HUES64 (cell line): ENCODE measurements around the gene ITGB5. TPM values are rescaled to one million over a fixed set of nuclear protein-coding genes. Genes with fewer than 3 reads are reported as not detected.

Experiments
- H3K27ac ChIP-seq: 2 replicates; pipeline ENCODE4 v1.7.0; 2013; ENCODE audit warnings: low read depth, low read length, inconsistent platforms
- H3K27me3 ChIP-seq: 2 replicates; pipeline ENCODE4 v1.6.1; 2013; ENCODE audit warnings: mild to moderate bottlenecking, low read length; ENCODE audit not compliant: insufficient read depth
- H3K36me3 ChIP-seq: 2 replicates; pipeline ENCODE4 v1.6.1; 2013; ENCODE audit warnings: mild to moderate bottlenecking, low read length; ENCODE audit not compliant: insufficient read depth
- H3K4me1 ChIP-seq: 2 replicates; pipeline ENCODE4 v1.6.1; 2013; ENCODE audit warnings: mild to moderate bottlenecking, low read length, moderate library complexity; ENCODE audit not compliant: insufficient read depth
- H3K4me3 ChIP-seq: 2 replicates; pipeline ENCODE4 v1.5.1; 2013; ENCODE audit warnings: mild to moderate bottlenecking, low read length, moderate library complexity
- H3K9ac ChIP-seq: 2 replicates; pipeline ENCODE4 v1.6.1; 2013; ENCODE audit warnings: mild to moderate bottlenecking, low read depth, low read length
- H3K9me3 ChIP-seq: 2 replicates; pipeline ENCODE4 v1.6.1; 2013; ENCODE audit warnings: low read depth, low read length; ENCODE audit not compliant: insufficient read depth
- WGBS: fragments of 150-250, 120-280 bp; methylation state at CpG from one replicate; pipeline ENCODE4 v1.1.7; 2013; ENCODE audit warnings: missing lambda C conversion rate; 5-methylcytosine and 5-hydroxymethylcytosine counted together
- polyA plus RNA-seq, 2 experiments: library from polyadenylated mRNA; stranded (reverse); fragments of 50-300 nt; gene quantifications; one replicate each; pipeline ENCODE4 v1.2.3, GENCODE V29; 2013

Gene ITGB5
- polyA plus RNA-seq (2013, experiment 1 of 2), result 99.8 TPM
- 111 TPM for polyA plus RNA-seq (2013, experiment 2 of 2)

GRCh38 chr3:124887177-124887931 is at the start of gene ITGB5:
ITGB5 (minus strand) TSS chr3:124887365; CDS start chr3:124887000, 365 bp downstream.
- peaks cover 55% of the 10 kb centered on the region for H3K4me1 ChIP-seq
- no peaks in the 10 kb centered on the region for H3K27me3 ChIP-seq
- no peaks in the 10 kb centered on the region for H3K9me3 ChIP-seq
- 2% methylated on average over 77 of the region's 78 CpGs for WGBS
- peak within 1 kb of the TSS; percentile 86 for H3K27ac ChIP-seq
- peak within 1 kb of the TSS; percentile 81 for H3K4me3 ChIP-seq
- no peaks in the 10 kb centered on the region; the same call in 1 of the 2 replicates for H3K36me3 ChIP-seq
- H3K9ac ChIP-seq, result peak within 1 kb of the TSS; percentile 90

GRCh38 chr3:124935794-124936542 is 48.8 kb upstream of the ITGB5 start:
- Histone ChIP-seq H3K36me3 (no peaks in the 10 kb centered on the region), H3K9me3 (no peaks in the 10 kb centered on the region), H3K9ac (no peak overlapping the region), H3K4me1 (no peaks in the 10 kb centered on the region), H3K27me3 (no peaks in the 10 kb centered on the region), H3K4me3 (no peak overlapping the region), H3K27ac (no peak overlapping the region)
- WGBS, result 91% methylated on average over 4 of the region's 5 CpGs

GRCh38 chr3:124935264-124935663 is 48.1 kb upstream of the ITGB5 start:
- no peaks in the 10 kb centered on the region for H3K36me3 ChIP-seq
- H3K4me1 ChIP-seq, result no peaks in the 10 kb centered on the region
- no peak overlapping the region for H3K4me3 ChIP-seq
- H3K9ac ChIP-seq, result no peak overlapping the region
- no peaks in the 10 kb centered on the region for H3K9me3 ChIP-seq
- H3K27ac ChIP-seq, result no peak overlapping the region
- no peaks in the 10 kb centered on the region for H3K27me3 ChIP-seq

- Histone ChIP-seq H3K27me3 (no peaks in the 10 kb centered on the region), H3K4me3 (no peak within 1 kb of the TSS), H3K9me3 (no peaks in the 10 kb centered on the region), H3K9ac (no peak within 1 kb of the TSS), H3K4me1 (no peaks in the 10 kb centered on the region), H3K36me3 (no peaks in the 10 kb centered on the region), H3K27ac (no peak within 1 kb of the TSS)
- WGBS, result 96% methylated on average over 5 of the region's 5 CpGs
These were observed 47.4 kb upstream of the ITGB5 start, which contains the start of gene MUC13 for GRCh38 chr3:124934577-124934976. MUC13 (minus strand) TSS chr3:124934751; CDS start chr3:124934712, 39 bp downstream.

- Histone ChIP-seq H3K36me3 (no peaks in the 10 kb centered on the region), H3K4me1 (no peaks in the 10 kb centered on the region), H3K4me3 (no peak overlapping the region), H3K9me3 (no peaks in the 10 kb centered on the region), H3K27me3 (no peaks in the 10 kb centered on the region), H3K27ac (no peak overlapping the region), H3K9ac (no peak overlapping the region)
- 48% methylated on average over 4 of the region's 4 CpGs for WGBS
These were observed 41.4 kb upstream of the ITGB5 start for GRCh38 chr3:124928333-124929202.

- no peaks in the 10 kb centered on the region for H3K36me3 ChIP-seq
- WGBS, result 95% methylated on average over 2 of the region's 2 CpGs
- no peak overlapping the region for H3K4me3 ChIP-seq
- no peak overlapping the region for H3K9ac ChIP-seq
- H3K27ac ChIP-seq, result no peak overlapping the region
- H3K27me3 ChIP-seq, result no peaks in the 10 kb centered on the region
- no peaks in the 10 kb centered on the region for H3K4me1 ChIP-seq
- no peaks in the 10 kb centered on the region for H3K9me3 ChIP-seq
These were observed 40.4 kb upstream of the ITGB5 start for GRCh38 chr3:124927574-124928045.

- WGBS, result 89% methylated on average over 4 of the region's 4 CpGs
These were observed 39.4 kb upstream of the ITGB5 start for GRCh38 chr3:124926426-124927101.

GRCh38 chr3:124924741-124925140 is 37.6 kb upstream of the ITGB5 start:
- Histone ChIP-seq H3K9ac (no peak overlapping the region), H3K36me3 (no peaks in the 10 kb centered on the region), H3K9me3 (no peaks in the 10 kb centered on the region), H3K4me1 (no peaks in the 10 kb centered on the region), H3K4me3 (no peak overlapping the region), H3K27ac (no peak overlapping the region), H3K27me3 (no peaks in the 10 kb centered on the region)
- 94% methylated on average over 2 of the region's 2 CpGs for WGBS

More at GRCh38 chr3:124926426-124927101, 39.4 kb upstream of the ITGB5 start:
- H3K9ac ChIP-seq, result no peak overlapping the region
- H3K36me3 ChIP-seq, result no peaks in the 10 kb centered on the region
- H3K4me1 ChIP-seq, result no peaks in the 10 kb centered on the region
- no peak overlapping the region for H3K27ac ChIP-seq
- H3K9me3 ChIP-seq, result no peaks in the 10 kb centered on the region
- no peaks in the 10 kb centered on the region for H3K27me3 ChIP-seq
- no peak overlapping the region for H3K4me3 ChIP-seq

GRCh38 chr3:124923833-124924232 is 36.7 kb upstream of the ITGB5 start:
- H3K27ac ChIP-seq, result no peak overlapping the region
- H3K9me3 ChIP-seq, result no peaks in the 10 kb centered on the region
- H3K27me3 ChIP-seq, result no peaks in the 10 kb centered on the region
- no peaks in the 10 kb centered on the region for H3K4me1 ChIP-seq
- no peak overlapping the region for H3K9ac ChIP-seq
- H3K36me3 ChIP-seq, result no peaks in the 10 kb centered on the region
- no peak overlapping the region for H3K4me3 ChIP-seq

- Histone ChIP-seq H3K36me3 (no peaks in the 10 kb centered on the region), H3K27me3 (no peaks in the 10 kb centered on the region), H3K4me3 (no peak overlapping the region), H3K9me3 (no peaks in the 10 kb centered on the region), H3K4me1 (no peaks in the 10 kb centered on the region), H3K9ac (no peak overlapping the region), H3K27ac (no peak overlapping the region)
- WGBS, result 95% methylated on average over 4 of the region's 5 CpGs
These were observed 33.6 kb upstream of the ITGB5 start for GRCh38 chr3:124920718-124921117.
